Gastroesophageal sphincter (tissue), 4 donors: Measurements from ENCODE around the gene CNTNAP2. TPM values are rescaled to one million over a fixed set of nuclear protein-coding genes. Genes with fewer than 3 reads are reported as not detected.

Experiments used
- ATAC-seq: fragments of 150-250 bp; one replicate; pipeline ENCODE4 v1.9.1; 2016; ENCODE audit warnings: mild to moderate bottlenecking, moderate library complexity
- H3K27ac ChIP-seq, 4 donors: fragments of 200-600 bp; sonication (generic) in 3 of 4; 1 replicate in 3 of 4; 2 replicates in 1 of 4; pipeline ENCODE4 v1.5.1; 2016 to 2019
- H3K27me3 ChIP-seq: fragments of 200-600 bp; sonication (generic); one replicate; pipeline ENCODE4 v1.5.1; 2019
- H3K36me3 ChIP-seq, 2 donors: fragments of 200-600 bp; sonication (generic); one replicate each; pipeline ENCODE4 v1.5.1; 2019; ENCODE audit warnings: control low read depth in 1 of 2
- H3K4me1 ChIP-seq, 3 donors: fragments of 200-600 bp; sonication (generic); 1 replicate in 2 of 3; 2 replicates in 1 of 3; pipeline ENCODE4 v1.5.1; 2016 to 2019; ENCODE audit warnings: control low read depth in 2 of 3
- H3K4me3 ChIP-seq, 2 donors: fragments of 200-600 bp; sonication (generic); one replicate each; pipeline ENCODE4 v1.5.1; 2019; ENCODE audit warnings: mild to moderate bottlenecking in 1 of 2, moderate library complexity in 1 of 2
- H3K9me3 ChIP-seq, 3 donors: fragments of 200-600 bp; sonication (generic); one replicate each; pipeline ENCODE4 v1.5.1; 2017 to 2019; ENCODE audit warnings: control low read depth in 2 of 3
- CTCF ChIP-seq, 4 experiments: fragments of 200-600 bp in 2 of 4; fragments of 450-650 bp in 2 of 4; sonication (generic) in 1 of 4; IDR thresholded peaks; one replicate each; pipeline ENCODE4 v1.5.1; 2017 to 2019; ENCODE audit warnings: antibody characterized with exemption in 4 of 4, mild to moderate bottlenecking in 2 of 4, moderate library complexity in 2 of 4
- EP300 ChIP-seq: sonication (generic); formaldehyde crosslinking; IDR thresholded peaks from one replicate; pipeline ENCODE4 v1.6.1; 2017; ENCODE audit warnings: antibody characterized with exemption, mild to moderate bottlenecking
- POLR2A ChIP-seq, 2 donors: fragments of 450-650 bp; IDR thresholded peaks; one replicate each; pipeline ENCODE4 v1.6.1; 2017; ENCODE audit warnings: antibody characterized with exemption in 2 of 2, mild to moderate bottlenecking in 2 of 2, moderate library complexity in 1 of 2
- POLR2AphosphoS5 ChIP-seq: sonication (generic); formaldehyde crosslinking; IDR thresholded peaks from one replicate; pipeline ENCODE4 v1.6.1; 2017; ENCODE audit warnings: antibody characterized with exemption
- WGBS, 2 donors: methylation state at CpG; one replicate each; pipeline ENCODE4 v1.1.5; 2018; ENCODE audit warnings: low coverage in 1 of 2; 5-methylcytosine and 5-hydroxymethylcytosine counted together
- total RNA-seq, 4 donors: library from RNA; depleted of rRNA; stranded (reverse); fragments of >200 nt; gene quantifications; one replicate each; pipeline ENCODE4 v1.1.0, GENCODE V29; 2016

Gene CNTNAP2
- total RNA-seq, 4 donors from 2014 or later, result 1.5 to 8.9 (median 3.2) TPM

GRCh38 chr7:148163246-148163645 is 2046.6 kb downstream of the CNTNAP2 start:
- no peak overlapping the region for H3K4me3 ChIP-seq
- no peaks in the 10 kb centered on the region for H3K4me1 ChIP-seq
- WGBS, 2 donors, result 22 to 40% methylated on average over 1 of the region's 1 CpG
- H3K9me3 ChIP-seq, result no peaks in the 10 kb centered on the region
- no peak for TF ChIP-seq POLR2A (IDR thresholded peaks at IDR 0.05)
- no peak for TF ChIP-seq POLR2AphosphoS5
- TF ChIP-seq CTCF (IDR thresholded peaks at IDR 0.05), result no peak
- no peak for TF ChIP-seq EP300
- H3K36me3 ChIP-seq, result no peaks in the 10 kb centered on the region
- H3K27ac ChIP-seq, result no peak overlapping the region
- H3K27me3 ChIP-seq, result no peaks in the 10 kb centered on the region
- no peak for ATAC-seq

- TF ChIP-seq POLR2AphosphoS5 (no peak), EP300 (no peak), POLR2A (IDR thresholded peaks at IDR 0.05) (no peak), CTCF (IDR thresholded peaks at IDR 0.05) (no peak)
- Histone ChIP-seq H3K4me3 (no peak overlapping the region), H3K27me3 (no peaks in the 10 kb centered on the region), H3K36me3 (no peaks in the 10 kb centered on the region), H3K27ac (no peak overlapping the region), H3K4me1 (no peaks in the 10 kb centered on the region), H3K9me3 (no peaks in the 10 kb centered on the region)
- 57 to 60% methylated on average over 1 of the region's 1 CpG for WGBS, 2 donors
- no peak for ATAC-seq
Observed at GRCh38 chr7:148172920-148173319, 2056.3 kb downstream of the CNTNAP2 start.

GRCh38 chr7:148173369-148173768 is 2056.8 kb downstream of the CNTNAP2 start:
- H3K27ac ChIP-seq, result no peak overlapping the region
- H3K9me3 ChIP-seq, result no peaks in the 10 kb centered on the region
- no peak for ATAC-seq
- no peaks in the 10 kb centered on the region for H3K36me3 ChIP-seq
- H3K4me3 ChIP-seq, result no peak overlapping the region
- H3K4me1 ChIP-seq, result no peaks in the 10 kb centered on the region
- WGBS, 2 donors, result 81 to 95% methylated on average over 3 of the region's 3 CpGs
- TF ChIP-seq POLR2AphosphoS5, result no peak
- TF ChIP-seq CTCF (IDR thresholded peaks at IDR 0.05), result no peak
- TF ChIP-seq POLR2A (IDR thresholded peaks at IDR 0.05), result no peak
- TF ChIP-seq EP300, result no peak
- H3K27me3 ChIP-seq, result no peaks in the 10 kb centered on the region

- no peak for ATAC-seq
- H3K9me3 ChIP-seq, result no peaks in the 10 kb centered on the region
- H3K27me3 ChIP-seq, result no peaks in the 10 kb centered on the region
- no peaks in the 10 kb centered on the region for H3K36me3 ChIP-seq
- H3K27ac ChIP-seq, result no peak overlapping the region
- H3K4me3 ChIP-seq, result no peak overlapping the region
- WGBS, 2 donors, result 73 to 88% methylated on average over 6 of the region's 8 CpGs
- no peak for TF ChIP-seq CTCF (IDR thresholded peaks at IDR 0.05)
- no peak for TF ChIP-seq EP300
- TF ChIP-seq POLR2A (IDR thresholded peaks at IDR 0.05), result no peak
- no peak for TF ChIP-seq POLR2AphosphoS5
- H3K4me1 ChIP-seq, result no peaks in the 10 kb centered on the region
Observed at GRCh38 chr7:148174376-148174775, 2057.8 kb downstream of the CNTNAP2 start.

GRCh38 chr7:148175512-148175911 is 2058.9 kb downstream of the CNTNAP2 start:
- Histone ChIP-seq H3K36me3 (no peaks in the 10 kb centered on the region), H3K4me3 (no peak overlapping the region), H3K27ac (no peak overlapping the region), H3K4me1 (no peaks in the 10 kb centered on the region), H3K9me3 (no peaks in the 10 kb centered on the region), H3K27me3 (no peaks in the 10 kb centered on the region)
- ATAC-seq, result no peak
- TF ChIP-seq POLR2A (IDR thresholded peaks at IDR 0.05), result no peak
- no peak for TF ChIP-seq CTCF (IDR thresholded peaks at IDR 0.05)
- no peak for TF ChIP-seq EP300
- no peak for TF ChIP-seq POLR2AphosphoS5
- 92 to 100% methylated on average over 1 to 2 of the region's 2 CpGs for WGBS, 2 donors
